ENCODE results near the gene RGMA.

GRCh38 chr15:92997821-92998220, 91.2 kb downstream of the RGMA start:
- TF ChIP-seq, protein P1, sequence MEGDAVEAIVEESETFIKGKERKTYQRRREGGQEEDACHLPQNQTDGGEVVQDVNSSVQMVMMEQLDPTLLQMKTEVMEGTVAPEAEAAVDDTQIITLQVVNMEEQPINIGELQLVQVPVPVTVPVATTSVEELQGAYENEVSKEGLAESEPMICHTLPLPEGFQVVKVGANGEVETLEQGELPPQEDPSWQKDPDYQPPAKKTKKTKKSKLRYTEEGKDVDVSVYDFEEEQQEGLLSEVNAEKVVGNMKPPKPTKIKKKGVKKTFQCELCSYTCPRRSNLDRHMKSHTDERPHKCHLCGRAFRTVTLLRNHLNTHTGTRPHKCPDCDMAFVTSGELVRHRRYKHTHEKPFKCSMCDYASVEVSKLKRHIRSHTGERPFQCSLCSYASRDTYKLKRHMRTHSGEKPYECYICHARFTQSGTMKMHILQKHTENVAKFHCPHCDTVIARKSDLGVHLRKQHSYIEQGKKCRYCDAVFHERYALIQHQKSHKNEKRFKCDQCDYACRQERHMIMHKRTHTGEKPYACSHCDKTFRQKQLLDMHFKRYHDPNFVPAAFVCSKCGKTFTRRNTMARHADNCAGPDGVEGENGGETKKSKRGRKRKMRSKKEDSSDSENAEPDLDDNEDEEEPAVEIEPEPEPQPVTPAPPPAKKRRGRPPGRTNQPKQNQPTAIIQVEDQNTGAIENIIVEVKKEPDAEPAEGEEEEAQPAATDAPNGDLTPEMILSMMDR (conservative IDR thresholded peaks at IDR 0.05 in 1 of 2, IDR thresholded peaks at IDR 0.05 in 1 of 2; ENCODE audit: low read depth in 1 of 2, low read length in 2 of 2), result no peak
- no peak for TF ChIP-seq EZH2 (IDR thresholded peaks at IDR 0.05; ENCODE audit: low read length, missing control alignments)
